Airway epithelial cell (primary cell): ENCODE measurements around the gene TICAM2. TPM values are rescaled to one million over a fixed set of nuclear protein-coding genes. Genes with fewer than 3 reads are reported as not detected.

Experiments used
- total RNA-seq: library from RNA; depleted of rRNA; stranded (reverse); fragments of >200 nt; gene quantifications from 2 replicates; pipeline ENCODE4 v1.2.3, GENCODE V29; 2015

TICAM2 gene, protein sequence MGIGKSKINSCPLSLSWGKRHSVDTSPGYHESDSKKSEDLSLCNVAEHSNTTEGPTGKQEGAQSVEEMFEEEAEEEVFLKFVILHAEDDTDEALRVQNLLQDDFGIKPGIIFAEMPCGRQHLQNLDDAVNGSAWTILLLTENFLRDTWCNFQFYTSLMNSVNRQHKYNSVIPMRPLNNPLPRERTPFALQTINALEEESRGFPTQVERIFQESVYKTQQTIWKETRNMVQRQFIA
- total RNA-seq = 0.56 and 1.1 TPM in 2 replicates

DNA sequence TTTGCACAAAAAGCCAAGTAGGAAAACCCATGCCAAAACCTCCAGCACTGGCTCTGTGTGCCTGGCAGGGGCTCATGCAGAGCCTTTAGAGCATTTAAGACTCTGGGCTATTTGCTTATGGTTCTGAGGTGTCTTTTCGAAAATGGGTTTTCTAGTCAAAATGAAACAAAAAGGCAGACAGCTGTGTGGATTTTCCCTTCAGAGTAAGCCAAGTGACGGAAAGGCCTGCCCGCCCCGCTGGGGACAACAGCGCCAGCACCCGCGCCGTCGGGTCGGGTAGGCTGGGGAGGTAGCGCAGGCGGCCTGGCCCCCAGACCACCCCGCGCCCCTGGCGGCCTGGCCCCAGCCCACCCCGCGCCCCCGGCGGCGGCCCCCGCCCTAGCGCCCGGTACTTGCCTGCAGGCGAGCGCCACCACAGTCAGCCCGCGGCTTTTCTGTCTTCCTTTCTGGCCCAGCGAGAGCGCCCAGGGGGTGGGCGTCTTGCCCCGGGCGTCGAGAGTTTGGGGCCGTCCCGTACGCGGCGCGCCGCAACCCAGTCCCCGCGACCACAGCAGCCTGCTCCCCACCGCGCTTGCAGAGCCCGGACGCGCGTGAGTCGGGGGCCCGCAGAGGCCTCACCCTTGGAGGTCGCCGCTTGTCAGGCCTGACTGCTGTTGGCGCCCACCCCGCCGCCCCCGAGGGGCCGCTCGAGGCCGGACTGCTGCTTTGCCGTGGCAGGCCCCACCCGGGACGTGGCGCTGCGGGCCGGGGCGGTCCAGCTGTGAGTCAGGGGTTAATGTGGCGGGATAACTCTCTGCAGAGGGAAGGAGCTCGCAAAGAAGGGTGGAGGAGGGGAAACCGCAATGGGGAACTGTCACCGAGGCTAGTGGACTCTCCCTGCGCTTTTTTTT is at the start of gene TICAM2:
Gene TICAM2, minus strand, starts transcription at position 779 of the 890 bp plus-strand sequence. CDS start 21,223 bp downstream, outside the sequence.

DNA sequence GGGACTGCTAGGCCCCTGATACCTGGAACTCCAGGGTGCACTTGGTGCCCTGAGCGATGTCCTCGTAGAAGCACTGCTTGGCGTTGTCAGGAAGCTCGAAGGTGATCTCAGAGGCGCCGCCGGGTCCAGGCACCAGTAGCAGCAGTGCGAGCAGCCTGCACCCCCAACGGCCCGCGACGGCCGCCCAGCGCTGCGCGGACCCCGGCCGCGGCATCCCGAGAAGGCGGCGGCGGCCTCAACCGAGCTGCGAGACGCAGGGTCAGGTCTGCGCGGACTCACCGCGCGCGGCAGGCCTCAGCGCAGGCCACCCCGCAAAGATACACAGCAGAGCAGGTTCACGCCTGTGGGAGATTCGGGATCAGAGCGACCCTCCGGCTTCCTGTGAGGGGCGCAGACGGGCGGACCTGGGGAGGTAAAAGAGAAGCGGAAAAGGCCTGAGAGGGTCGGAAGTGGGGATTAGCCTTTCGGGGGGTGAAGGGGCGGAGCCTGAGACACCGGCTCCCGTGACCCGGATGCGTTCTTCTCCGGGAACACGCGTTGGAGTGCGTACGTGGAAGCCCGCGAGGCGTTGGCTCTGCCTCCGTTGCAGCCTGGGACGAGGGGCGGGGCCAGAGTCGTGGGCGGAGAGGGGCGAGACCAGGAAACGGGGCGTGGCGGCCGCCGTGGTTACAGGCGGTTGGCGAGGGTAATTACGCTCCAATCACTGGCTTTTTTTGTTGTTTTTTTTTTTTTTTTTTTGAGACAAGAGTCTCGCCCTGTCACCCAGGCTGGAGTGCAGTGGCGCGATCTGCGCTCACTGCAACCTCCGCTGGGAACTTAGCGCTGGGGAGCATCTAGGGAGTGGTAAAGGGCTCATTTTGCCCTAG is 23.5 kb upstream of the TICAM2 start, which contains the start of gene TMED7:
Gene TMED7, minus strand, starts transcription at position 458 of the 866 bp plus-strand sequence. Its CDS starts 244 bp downstream, at position 214.

DNA sequence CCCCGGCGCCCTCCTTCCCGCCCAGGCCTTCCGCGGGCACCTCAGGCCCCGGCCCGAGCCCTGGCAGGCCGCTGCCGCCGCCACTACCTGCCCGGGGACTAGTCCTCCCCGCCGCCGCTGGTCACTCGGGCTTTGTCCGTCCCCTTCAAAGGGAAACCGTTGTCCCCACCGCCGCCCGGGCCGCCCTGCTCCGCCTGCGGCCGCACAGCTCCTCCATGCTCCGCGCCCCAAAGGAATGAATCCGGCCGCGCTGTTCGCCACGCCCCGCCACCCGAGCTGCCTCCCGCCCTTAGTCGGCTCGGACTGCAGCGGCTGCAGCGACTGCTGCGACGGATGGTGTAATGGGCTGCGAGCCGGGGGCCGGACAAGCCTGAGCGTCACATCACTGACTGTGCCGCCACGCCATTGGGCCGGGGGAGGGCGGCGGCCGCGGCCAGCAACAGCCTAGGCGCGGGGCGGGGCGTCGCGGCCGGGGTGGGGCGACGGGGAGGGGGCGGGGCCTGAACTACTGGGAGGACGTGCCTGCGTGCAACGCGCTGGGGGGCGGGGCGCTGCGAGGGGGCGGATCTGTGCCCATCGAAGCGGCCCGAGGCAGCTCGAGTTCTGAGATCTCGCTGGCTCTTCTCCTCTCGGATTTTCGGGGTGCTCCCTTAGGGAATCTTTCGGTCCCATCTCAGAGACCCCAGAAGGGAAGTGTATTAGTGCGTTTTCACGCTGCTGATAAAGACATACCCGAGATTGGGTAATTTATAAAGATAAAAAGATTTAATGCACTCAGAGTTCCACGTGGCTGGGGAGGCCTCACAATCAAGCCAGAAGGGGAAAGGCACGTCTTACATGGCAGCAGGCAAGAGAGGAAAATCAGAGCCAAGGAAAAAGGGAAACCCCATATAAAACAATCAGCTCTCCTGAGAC is 57.6 kb downstream of the TICAM2 start, which contains the start of gene FEM1C:
Gene FEM1C, minus strand, starts transcription at position 340 of the 915 bp plus-strand sequence. CDS start 1,282 bp downstream, outside the sequence.

Other genes starting within 250 kb of the TICAM2 start
- 5.4 and 8.1 TPM in 2 replicates for gene FEM1C, start 57.7 kb downstream of the TICAM2 start, total RNA-seq
- 60.9 and 82.9 TPM in 2 replicates for gene TMED7, start 23.6 kb upstream of the TICAM2 start, total RNA-seq
- not detected in 2 replicates for gene CDO1, start 214.2 kb upstream of the TICAM2 start, total RNA-seq
- 14.3 and 23.7 TPM in 2 replicates for gene ATG12, start 239.1 kb upstream of the TICAM2 start, total RNA-seq
- gene AP3S1, start 239.5 kb upstream of the TICAM2 start, total RNA-seq = 87.0 and 224 TPM in 2 replicates